ENCODE measurements around the gene M1AP.
A peak's percentile ranks its signal among the peaks of the same experiment; 100 is the strongest.

The M1AP gene

GRCh38 chr2:74546004-74546403 lies 102.1 kb downstream of the M1AP start:
- no peak for DNase-seq (ENCODE audit: low spot score)

- no peak for DNase-seq (ENCODE audit: low spot score)
Measured at GRCh38 chr2:74544634-74545033, 103.5 kb downstream of the M1AP start.

GRCh38 chr2:74542978-74543377 lies 105.2 kb downstream of the M1AP start:
- DNase-seq (ENCODE audit: low spot score): no peak

DNA sequence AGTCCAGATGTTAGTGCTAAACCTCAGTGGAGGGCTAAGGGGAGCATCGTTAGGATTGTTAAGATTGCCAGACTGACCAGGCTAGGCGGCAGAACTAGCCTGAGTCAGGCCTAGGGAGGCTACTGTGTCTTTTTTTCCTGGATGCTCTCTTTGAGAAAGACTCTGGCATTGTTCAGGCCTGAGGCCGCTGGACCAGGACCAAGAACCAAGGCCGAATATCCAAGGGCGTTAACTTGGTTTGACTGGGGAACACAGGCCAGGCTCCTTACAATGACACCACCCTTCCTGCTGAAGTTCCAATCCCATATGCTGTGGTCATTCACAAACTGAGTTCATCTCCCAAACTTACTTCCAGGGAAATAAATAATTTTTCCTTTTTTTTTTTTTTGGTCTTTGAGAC lies 107.8 kb downstream of the M1AP start:
- no peak for DNase-seq (ENCODE audit: low spot score)

DNA sequence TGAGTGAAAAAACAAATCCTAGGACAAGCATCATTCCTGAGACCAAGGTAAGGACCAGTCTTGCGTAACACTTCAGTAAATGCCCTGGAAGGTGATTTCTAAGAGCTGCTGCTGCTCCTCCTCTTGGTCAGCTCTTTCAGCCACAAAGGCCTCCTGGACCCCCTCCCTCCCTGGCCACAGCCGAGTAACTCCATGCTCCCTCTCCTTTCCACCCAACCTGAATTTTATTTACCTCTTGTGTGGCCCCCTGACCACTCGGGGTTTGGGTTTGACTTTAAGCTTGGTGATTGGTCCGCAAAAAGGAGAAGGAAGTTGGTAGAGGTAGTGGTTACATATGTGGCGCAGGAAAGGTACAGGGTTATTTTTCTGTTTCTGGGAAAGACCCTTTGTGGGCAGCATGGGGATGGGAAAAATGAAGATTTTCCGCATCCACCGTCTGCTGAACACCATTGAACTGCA lies 109.2 kb downstream of the M1AP start:
- DNase-seq (ENCODE audit: low spot score): no peak

GRCh38 chr2:74537140-74537539 lies 111.0 kb downstream of the M1AP start:
- no peak for DNase-seq (ENCODE audit: low spot score)

DNA sequence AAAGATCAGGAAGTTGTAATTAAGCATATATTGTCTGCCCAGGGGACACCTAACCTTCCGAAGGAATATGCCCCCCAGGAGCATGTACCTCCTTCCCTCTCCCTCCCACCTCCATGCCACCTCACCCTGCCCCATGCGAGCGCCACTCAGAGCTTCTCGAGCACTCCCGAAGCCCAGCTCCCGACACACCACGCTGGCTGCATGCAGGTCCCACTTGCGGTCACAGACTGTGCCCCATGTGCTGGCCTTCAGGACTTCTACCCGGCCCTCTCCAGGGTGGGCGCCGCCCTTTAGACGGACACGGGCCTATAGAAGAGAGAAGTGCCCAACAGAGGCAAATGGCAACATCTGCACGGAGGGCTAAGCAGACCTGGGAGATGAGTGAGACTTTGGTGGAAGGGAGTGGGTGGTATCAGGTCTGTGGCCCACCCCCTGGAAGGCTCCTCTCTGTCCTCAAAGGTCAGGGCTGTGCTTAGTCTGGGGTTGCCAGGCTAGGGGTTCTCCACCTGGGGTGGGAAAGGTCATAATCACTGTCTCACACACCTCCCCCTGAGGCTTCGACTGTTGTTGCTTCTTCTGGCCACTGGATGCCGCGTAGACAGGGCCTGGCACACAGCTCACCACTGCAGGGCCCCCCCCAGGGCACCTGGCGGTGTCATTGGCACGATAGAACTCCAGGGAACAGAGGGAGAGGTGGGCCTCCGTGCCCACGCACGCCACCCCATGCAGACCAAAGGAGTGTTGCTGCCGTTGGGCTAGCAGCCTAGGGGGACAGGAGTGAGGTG lies 111.8 kb downstream of the M1AP start:
- DNase-seq (ENCODE audit: low spot score): no peak

DNA sequence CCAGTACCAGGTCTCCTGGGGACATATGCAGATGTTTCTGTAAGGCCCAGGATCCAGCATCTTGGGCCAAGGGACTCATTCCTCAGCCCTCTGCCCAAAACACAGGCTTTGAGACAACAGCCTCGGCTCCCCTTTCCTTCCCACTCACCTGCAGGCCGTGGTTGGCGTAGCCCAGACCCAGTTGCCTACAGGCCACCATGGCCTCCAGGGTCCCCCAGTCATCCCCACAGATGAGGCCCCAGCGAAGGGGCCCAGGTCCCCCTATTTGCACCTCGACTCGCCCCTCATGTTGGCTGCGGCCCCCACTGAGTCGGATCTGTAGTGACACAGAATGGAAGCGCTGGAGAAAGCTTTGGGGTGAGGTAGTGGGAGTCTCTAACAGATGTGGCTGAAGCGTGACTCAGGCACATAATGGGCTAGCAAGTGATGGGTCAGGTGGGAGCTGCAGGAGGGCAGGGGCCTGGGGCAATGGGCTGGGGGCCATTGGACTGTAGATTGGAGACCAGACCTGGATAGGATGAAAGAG lies 112.6 kb downstream of the M1AP start:
- no peak for DNase-seq (ENCODE audit: low spot score)

DNA sequence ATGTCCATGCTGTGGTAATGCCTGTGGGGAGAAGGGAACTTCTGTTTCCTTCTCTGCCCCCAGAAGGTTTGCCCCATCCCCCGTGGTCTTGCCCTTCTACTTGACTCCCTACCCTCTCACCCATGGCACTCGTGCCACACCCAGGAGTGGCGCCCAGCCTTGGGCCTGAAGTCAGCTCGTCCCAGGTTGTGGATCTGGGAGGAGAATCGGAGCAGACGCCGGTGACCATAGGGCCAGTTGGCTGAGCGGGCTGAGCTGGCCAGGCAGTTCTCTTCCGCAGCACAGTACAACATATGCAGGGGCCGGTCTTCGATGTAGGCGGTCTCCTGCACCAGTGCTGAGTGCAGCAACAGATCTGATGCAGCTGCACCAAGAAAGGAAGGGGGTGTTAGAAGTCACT lies 113.7 kb downstream of the M1AP start:
- no peak for DNase-seq (ENCODE audit: low spot score)

DNA sequence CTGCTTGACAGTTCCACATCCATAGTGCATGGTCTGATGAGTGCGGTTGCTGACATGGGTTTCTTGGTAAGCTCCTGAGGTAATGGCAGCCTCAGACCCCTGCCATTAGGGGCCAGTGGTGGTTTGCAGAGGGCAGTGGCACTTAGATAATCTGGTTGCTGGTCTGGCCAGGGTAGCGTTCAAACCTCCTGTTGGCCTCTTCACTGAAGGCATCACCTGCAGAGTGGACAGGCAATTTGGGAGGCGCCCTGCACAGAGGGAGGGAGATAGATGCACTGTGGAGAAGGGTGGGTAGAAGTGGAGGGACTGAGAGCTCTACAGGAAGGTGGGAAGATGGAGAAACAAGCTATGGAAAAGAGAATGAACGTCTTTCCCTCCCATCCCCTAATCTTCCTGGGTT lies 114.7 kb downstream of the M1AP start:
- DNase-seq (ENCODE audit: low spot score): no peak

DNA sequence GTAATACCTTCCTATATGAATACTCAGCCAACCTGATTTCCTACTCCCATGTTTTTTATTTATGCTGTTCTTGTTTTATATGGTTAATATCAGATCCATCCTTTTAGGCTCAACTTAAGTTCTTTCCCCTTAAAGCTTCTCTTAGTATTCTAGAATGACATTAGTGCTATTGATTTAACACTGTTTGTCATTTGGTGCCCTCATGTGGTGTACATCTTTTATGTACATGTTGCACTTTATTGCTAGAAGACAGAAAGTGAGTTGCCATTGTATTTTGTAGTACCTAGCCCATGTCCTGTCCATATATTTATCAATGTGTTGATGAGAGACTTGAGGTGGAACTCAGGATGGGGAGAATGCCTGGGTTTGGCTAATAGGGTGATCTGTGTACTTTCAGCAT lies 115.9 kb downstream of the M1AP start:
- DNase-seq (ENCODE audit: low spot score): peak; percentile 22

GRCh38 chr2:74531666-74532065 lies 116.5 kb downstream of the M1AP start:
- no peak for DNase-seq (ENCODE audit: low spot score)

DNA sequence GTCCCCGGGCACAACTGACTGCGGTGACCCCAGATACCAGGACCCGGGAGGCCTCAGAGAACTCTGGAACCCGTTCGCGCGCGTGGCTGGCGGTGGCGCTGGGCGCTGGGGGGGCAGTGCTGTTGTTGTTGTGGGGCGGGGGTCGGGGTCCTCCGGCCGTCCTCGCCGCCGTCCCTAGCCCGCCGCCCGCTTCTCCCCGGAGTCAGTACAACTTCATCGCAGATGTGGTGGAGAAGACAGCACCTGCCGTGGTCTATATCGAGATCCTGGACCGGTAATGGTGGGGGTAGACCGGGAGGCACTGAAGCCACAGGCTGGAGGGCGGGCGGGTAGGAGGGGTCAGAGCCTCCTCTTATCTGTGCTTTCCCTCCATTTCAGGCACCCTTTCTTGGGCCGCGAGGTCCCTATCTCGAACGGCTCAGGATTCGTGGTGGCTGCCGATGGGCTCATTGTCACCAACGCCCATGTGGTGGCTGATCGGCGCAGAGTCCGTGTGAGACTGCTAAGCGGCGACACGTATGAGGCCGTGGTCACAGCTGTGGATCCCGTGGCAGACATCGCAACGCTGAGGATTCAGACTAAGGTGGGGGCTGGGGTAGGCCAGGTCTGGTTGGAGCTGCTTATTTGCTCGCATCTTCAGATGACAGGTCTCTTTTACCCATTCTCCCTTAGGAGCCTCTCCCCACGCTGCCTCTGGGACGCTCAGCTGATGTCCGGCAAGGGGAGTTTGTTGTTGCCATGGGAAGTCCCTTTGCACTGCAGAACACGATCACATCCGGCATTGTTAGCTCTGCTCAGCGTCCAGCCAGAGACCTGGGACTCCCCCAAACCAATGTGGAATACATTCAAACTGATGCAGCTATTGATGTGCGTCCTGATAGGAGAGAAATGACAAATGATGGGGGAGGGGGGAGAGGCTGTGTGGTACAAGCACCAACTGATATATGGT lies 117.6 kb downstream of the M1AP start:
- peak; percentile 33 for DNase-seq (ENCODE audit: low spot score)

DNA sequence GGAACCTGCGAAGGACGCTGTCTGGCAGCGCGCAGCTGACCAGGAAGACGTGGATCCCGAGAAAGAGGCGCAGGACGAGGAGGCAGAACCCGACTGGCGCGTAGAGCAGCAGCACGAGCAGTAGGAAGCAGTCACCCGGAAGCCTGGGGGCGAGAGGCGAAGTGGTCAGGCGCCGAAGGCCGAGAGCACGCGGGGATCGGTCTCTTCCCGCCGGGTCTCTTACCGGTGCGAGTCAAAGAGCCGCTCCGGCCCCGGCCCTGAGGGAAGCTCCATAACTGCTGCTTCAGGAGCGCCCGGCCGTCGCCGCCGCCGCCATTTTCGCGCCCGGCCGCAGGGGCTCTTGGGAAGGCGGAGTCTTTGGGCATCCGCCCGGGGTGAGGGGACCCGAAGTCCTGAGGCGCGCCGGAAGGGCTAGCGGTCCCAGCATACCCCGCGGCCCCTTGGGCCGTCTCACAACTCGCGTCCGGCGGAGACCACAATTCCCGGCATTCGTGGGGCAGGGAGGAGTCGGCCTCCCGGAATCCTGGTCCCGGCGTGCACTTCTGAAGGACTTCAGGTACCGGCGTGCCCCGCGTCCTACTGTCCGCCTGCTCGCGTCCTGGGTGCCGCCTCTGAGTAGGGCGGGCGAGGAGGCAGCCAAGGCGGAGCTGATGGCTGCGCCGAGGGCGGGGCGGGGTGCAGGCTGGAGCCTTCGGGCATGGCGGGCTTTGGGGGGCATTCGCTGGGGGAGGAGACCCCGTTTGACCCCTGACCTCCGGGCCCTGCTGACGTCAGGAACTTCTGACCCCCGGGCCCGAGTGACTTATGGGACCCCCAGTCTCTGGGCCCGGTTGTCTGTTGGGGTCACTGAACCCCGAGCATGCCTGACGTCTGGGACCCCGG lies 118.5 kb downstream of the M1AP start, which contains the start of the genes AUP1 and HTRA2:
TSS of gene AUP1 (minus strand) at position 350 of the 882 bp plus-strand sequence. CDS start at position 273, 77 bp downstream.
TSS of gene HTRA2 (plus strand) at position 577 of the 882 bp plus-strand sequence. CDS start at position 651, 74 bp downstream.
- DNase-seq (ENCODE audit: low spot score): peak; percentile 99

GRCh38 chr2:74528600-74529356 lies 119.4 kb downstream of the M1AP start:
- DNase-seq (ENCODE audit: low spot score): no peak

DNA sequence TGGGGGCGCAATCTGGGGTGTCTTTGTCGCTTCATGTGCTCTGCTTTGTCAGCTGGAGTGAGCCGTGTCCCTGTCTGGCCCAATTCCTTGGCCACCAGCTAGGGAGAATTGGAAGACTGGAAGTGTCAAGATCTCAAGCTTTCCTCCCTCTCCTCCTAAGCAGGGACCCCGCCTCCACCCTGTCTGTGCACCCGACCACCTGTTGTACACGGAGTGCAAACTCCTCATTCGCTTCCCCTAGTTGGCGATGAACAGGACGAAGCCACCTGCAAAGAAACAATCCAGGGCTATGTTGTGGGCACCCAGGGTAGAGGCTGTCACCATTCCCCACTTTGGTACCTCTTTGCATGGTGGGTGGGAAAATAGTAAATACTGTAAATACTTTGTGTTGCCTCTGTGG lies 120.4 kb downstream of the M1AP start:
- no peak for DNase-seq (ENCODE audit: low spot score)

DNA sequence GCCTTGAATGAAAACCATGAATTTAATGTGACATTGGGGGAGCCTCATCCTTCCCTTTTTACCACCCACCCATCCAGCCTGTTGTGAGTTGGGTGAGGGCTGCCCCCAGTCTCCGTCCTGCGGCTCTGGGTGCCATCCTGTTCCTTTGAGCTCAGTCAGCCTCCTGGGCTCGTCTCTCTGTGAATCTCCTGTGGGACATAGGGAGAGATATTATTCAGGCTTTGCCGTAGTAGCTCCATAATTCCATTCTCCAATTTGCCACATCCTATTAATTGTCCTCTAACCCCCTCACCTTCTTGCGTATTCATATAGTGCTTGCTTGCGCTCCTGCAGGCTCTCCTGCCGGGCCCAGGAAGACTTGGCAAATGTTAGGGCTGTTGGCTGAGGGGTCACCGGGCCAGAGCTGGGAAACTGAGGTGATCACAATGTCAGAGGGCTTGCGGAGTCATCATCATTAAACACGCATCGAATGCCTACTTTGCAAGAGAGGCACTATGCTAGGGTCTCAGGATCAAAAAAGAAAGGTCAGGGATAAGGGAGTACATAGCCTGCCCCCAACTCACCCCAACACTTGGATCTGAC lies 121.4 kb downstream of the M1AP start:
- no peak for DNase-seq (ENCODE audit: low spot score)

GRCh38 chr2:74525717-74526648 lies 122.1 kb downstream of the M1AP start, which contains the start of gene DQX1:
Gene DQX1 (minus strand): TSS chr2:74526231. CDS start chr2:74525729, 502 bp downstream.
- DNase-seq (ENCODE audit: low spot score): peak; percentile 47
